Caco-2 (cell line): ENCODE data around the gene TCIRG1. TPM values are rescaled to one million over a fixed set of nuclear protein-coding genes. Genes with fewer than 3 reads are reported as not detected.

Source experiments
- BruUV-seq: library from RNA; stranded (reverse); fragments of 400-500 nt; replicated peaks from 2 replicates; lab custom pipeline; 2021; lab: Mats Ljungman, UMichigan
- CTCF ChIA-PET: fragments of 300-600 bp; sonication (Branson Sonifier 250); formaldehyde crosslinking; loops from one replicate; lab custom pipeline; 2022; ENCODE audit warnings: antibody characterized with exemption; lab: Charles Lee
- POLR2A ChIA-PET: fragments of 300-600 bp; sonication (Branson Sonifier 250); formaldehyde crosslinking; loops from one replicate; lab custom pipeline; 2022; ENCODE audit warnings: antibody characterized with exemption; lab: Charles Lee
- DNase-seq, 2 experiments: peaks; one replicate each; pipeline versions ENCODE4 v3.0.0 to v3.0.0-alpha.2; 2020 to 2022
- H3K27me3 ChIP-seq: replicated peaks from 2 replicates; pipeline ENCODE4 v1.6.0; 2011; ENCODE audit warnings: low read length; ENCODE audit not compliant: control insufficient read depth, insufficient read depth
- H3K36me3 ChIP-seq: 2 replicates; pipeline ENCODE4 v1.5.1; 2011; ENCODE audit warnings: low read length; ENCODE audit not compliant: control insufficient read depth, insufficient read depth
- H3K4me1 ChIP-seq: fragments of 250-450 bp; sonication (Bioruptor Pico); 2 replicates; pipeline ENCODE4 v1.5.1; 2020; ENCODE audit warnings: mild to moderate bottlenecking
- H3K4me3 ChIP-seq: 2 replicates; pipeline ENCODE4 v1.5.1; 2011; ENCODE audit warnings: low read depth, mild to moderate bottlenecking, control low read depth, low read length
- H3K9me3 ChIP-seq: fragments of 250-450 bp; sonication (Bioruptor Pico); 2 replicates; pipeline ENCODE4 v1.5.1; 2020; ENCODE audit warnings: mild to moderate bottlenecking, moderate library complexity
- H3K27ac Mint-ChIP-seq: one replicate; pipeline ENCODE4 v1.8.0; 2022; ENCODE audit warnings: mixed read lengths; ENCODE audit not compliant: unreplicated experiment
- H3K27me3 Mint-ChIP-seq: one replicate; pipeline ENCODE4 v1.8.0; 2022; ENCODE audit warnings: mixed read lengths; ENCODE audit not compliant: insufficient read depth, unreplicated experiment
- H3K36me3 Mint-ChIP-seq: one replicate; pipeline ENCODE4 v1.8.0; 2022; ENCODE audit warnings: mild to moderate bottlenecking, mixed read lengths; ENCODE audit not compliant: insufficient read depth, unreplicated experiment
- H3K4me1 Mint-ChIP-seq: one replicate; pipeline ENCODE4 v1.8.0; 2022; ENCODE audit warnings: low read depth, mixed read lengths; ENCODE audit not compliant: unreplicated experiment
- H3K4me3 Mint-ChIP-seq: one replicate; pipeline ENCODE4 v1.8.0; 2022; ENCODE audit warnings: mild to moderate bottlenecking, moderate library complexity, mixed read lengths; ENCODE audit not compliant: unreplicated experiment
- H3K9me3 Mint-ChIP-seq: one replicate; pipeline ENCODE4 v1.8.0; 2022; ENCODE audit warnings: mixed read lengths; ENCODE audit not compliant: unreplicated experiment
- intact Hi-C: fragments of 100-400 bp; cut with micrococcal nuclease; formaldehyde crosslinking; loops from one replicate; pipeline ENCODE4 v1.10.0; 2022; ENCODE audit not compliant: unreplicated experiment
- total RNA-seq: library from RNA; stranded (reverse); gene quantifications from 2 replicates; pipeline ENCODE4 v1.2.3, GENCODE V29; 2022
- TF ChIP-seq, protein P1 (sequence below), 2 experiments: fragments of 200-600 bp in 1 of 2; IDR thresholded peaks; 1 replicate in 1 of 2; 2 replicates in 1 of 2; pipeline versions ENCODE4 v1.5.1 to v1.8.0; 2011 to 2022; ENCODE audit warnings: antibody characterized with exemption in 1 of 2, control low read depth in 1 of 2, inconsistent platforms in 1 of 2, low read depth in 1 of 2, low read length in 1 of 2, mild to moderate bottlenecking in 1 of 2, moderate library complexity in 1 of 2; ENCODE audit not compliant: insufficient read depth in 1 of 2, severe bottlenecking in 1 of 2, unreplicated experiment in 1 of 2

The TCIRG1 gene
- total RNA-seq, 1 experiment from 2014 or later: 2.7 TPM

DNA sequence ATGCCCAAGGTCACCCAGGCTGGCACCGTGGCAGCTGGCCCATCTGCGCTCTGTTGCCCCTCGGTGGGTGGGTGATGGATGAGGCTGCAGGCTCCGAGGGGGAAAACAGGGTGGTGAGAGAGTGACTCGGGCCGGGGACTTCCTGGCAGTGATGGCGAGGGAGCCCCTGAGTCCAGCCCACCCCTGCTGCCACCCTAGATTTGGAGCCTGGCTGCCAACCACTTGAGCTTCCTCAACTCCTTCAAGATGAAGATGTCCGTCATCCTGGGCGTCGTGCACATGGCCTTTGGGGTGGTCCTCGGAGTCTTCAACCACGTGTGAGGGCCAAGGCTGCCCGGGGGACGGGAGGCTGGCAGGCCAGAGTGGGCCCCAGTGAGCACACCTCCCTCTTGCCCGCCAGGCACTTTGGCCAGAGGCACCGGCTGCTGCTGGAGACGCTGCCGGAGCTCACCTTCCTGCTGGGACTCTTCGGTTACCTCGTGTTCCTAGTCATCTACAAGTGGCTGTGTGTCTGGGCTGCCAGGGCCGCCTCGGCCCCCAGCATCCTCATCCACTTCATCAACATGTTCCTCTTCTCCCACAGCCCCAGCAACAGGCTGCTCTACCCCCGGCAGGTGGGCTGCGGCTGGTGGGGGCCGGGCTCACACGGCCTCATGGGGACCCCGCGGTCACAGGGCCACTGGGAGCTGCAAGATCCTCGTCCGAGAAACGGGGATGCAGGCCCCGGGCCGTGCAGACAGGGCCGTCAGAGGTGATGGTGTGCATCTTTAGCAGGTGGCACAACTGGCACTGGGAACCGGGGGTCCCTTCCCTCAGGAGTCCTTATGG, 10.1 kb downstream of the TCIRG1 start:
- POLR2A ChIA-PET: no interaction called here
- CTCF ChIA-PET: no interaction called here
- H3K9me3 ChIP-seq: no peaks in the 10 kb centered on the region
- no TSS peak for BruUV-seq
- H3K36me3 ChIP-seq: 0 out of 2 replicates have a peak, but pooled peaks cover 2% of the 10 kb centered on the region
- H3K4me1 Mint-ChIP-seq: no peaks in the 10 kb centered on the region
- no peak overlapping the region for H3K4me3 Mint-ChIP-seq
- no peaks in the 10 kb centered on the region for H3K27me3 ChIP-seq
- no peaks in the 10 kb centered on the region for H3K27me3 Mint-ChIP-seq
- DNase-seq: no peak
- no peak overlapping the region for H3K4me3 ChIP-seq
- intact Hi-C loops: no loop called here
- TF ChIP-seq, protein P1, sequence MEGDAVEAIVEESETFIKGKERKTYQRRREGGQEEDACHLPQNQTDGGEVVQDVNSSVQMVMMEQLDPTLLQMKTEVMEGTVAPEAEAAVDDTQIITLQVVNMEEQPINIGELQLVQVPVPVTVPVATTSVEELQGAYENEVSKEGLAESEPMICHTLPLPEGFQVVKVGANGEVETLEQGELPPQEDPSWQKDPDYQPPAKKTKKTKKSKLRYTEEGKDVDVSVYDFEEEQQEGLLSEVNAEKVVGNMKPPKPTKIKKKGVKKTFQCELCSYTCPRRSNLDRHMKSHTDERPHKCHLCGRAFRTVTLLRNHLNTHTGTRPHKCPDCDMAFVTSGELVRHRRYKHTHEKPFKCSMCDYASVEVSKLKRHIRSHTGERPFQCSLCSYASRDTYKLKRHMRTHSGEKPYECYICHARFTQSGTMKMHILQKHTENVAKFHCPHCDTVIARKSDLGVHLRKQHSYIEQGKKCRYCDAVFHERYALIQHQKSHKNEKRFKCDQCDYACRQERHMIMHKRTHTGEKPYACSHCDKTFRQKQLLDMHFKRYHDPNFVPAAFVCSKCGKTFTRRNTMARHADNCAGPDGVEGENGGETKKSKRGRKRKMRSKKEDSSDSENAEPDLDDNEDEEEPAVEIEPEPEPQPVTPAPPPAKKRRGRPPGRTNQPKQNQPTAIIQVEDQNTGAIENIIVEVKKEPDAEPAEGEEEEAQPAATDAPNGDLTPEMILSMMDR (IDR thresholded peaks at IDR 0.05; ENCODE audit: insufficient read depth in 1 of 2, low read depth in 1 of 2, low read length in 1 of 2, severe bottlenecking in 1 of 2, unreplicated experiment in 1 of 2): no peak
- no peaks in the 10 kb centered on the region for H3K4me1 ChIP-seq
- no peak overlapping the region for H3K27ac Mint-ChIP-seq
- H3K36me3 Mint-ChIP-seq: peaks cover 34% of the 10 kb centered on the region
- no peaks in the 10 kb centered on the region for H3K9me3 Mint-ChIP-seq

DNA sequence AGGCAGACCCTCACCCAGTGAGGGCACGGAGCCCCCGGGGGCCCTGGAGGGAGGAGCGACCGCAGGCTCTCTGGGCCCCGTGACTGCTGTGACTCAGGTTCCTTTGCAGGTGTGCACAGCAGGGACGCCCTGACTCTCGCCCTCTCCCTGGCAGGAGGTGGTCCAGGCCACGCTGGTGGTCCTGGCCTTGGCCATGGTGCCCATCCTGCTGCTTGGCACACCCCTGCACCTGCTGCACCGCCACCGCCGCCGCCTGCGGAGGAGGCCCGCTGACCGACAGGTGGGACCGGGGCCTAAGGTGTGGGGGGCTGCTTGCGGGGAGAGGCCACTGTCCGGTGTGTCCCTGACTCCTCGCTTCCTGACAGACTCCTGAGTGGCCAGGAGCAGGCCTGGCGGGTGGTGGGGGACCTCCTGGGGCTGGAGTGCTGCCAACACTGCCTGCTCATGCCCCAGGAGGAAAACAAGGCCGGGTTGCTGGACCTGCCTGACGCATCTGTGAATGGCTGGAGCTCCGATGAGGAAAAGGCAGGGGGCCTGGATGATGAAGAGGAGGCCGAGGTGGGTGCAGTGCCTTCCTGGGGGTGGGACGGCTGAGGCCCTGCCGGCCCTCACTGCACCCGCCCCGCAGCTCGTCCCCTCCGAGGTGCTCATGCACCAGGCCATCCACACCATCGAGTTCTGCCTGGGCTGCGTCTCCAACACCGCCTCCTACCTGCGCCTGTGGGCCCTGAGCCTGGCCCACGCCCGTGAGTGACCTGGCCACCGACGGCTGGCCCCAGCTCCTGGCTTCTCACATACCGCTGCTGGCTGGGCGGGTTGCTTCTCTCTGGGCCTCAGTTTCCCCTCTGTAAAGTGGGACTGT, 10.9 kb downstream of the TCIRG1 start:
- no TSS peak for BruUV-seq
- no peaks in the 10 kb centered on the region for H3K4me1 Mint-ChIP-seq
- Histone ChIP-seq H3K27me3 (no peaks in the 10 kb centered on the region), H3K4me3 (no peak overlapping the region), H3K9me3 (no peaks in the 10 kb centered on the region), H3K36me3 (0 out of 2 replicates have a peak, but pooled peaks cover 2% of the 10 kb centered on the region), H3K4me1 (no peaks in the 10 kb centered on the region)
- H3K36me3 Mint-ChIP-seq: peaks cover 41% of the 10 kb centered on the region
- ChIA-PET POLR2A (no interaction called here), CTCF (interaction anchor here (1.5 kb wide), 1 partner anchor 28 kb away, joined by 5 read pairs; no protein-coding TSS in a partner anchor)
- H3K4me3 Mint-ChIP-seq: no peak overlapping the region
- no peaks in the 10 kb centered on the region for H3K9me3 Mint-ChIP-seq
- peak in 1 of 2 experiments; percentile 45 for DNase-seq
- TF ChIP-seq, protein P1 (IDR thresholded peaks at IDR 0.05; ENCODE audit: insufficient read depth in 1 of 2, low read depth in 1 of 2, low read length in 1 of 2, severe bottlenecking in 1 of 2, unreplicated experiment in 1 of 2): no peak
- H3K27ac Mint-ChIP-seq: no peak overlapping the region
- intact Hi-C loops: no loop called here
- no peaks in the 10 kb centered on the region for H3K27me3 Mint-ChIP-seq

DNA sequence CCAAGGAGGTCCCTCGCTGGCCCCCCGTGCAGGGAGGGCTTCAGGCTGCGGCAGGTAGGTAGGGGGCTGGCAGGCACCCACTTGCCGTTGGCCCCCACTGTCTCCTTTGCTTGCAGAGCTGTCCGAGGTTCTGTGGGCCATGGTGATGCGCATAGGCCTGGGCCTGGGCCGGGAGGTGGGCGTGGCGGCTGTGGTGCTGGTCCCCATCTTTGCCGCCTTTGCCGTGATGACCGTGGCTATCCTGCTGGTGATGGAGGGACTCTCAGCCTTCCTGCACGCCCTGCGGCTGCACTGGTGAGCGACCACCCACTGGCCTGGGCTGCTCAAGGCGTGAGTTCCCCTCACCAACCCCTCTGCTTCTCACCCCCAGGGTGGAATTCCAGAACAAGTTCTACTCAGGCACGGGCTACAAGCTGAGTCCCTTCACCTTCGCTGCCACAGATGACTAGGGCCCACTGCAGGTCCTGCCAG, 11.6 kb downstream of the TCIRG1 start:
- TF ChIP-seq, protein P1 (IDR thresholded peaks at IDR 0.05; ENCODE audit: insufficient read depth in 1 of 2, low read depth in 1 of 2, low read length in 1 of 2, severe bottlenecking in 1 of 2, unreplicated experiment in 1 of 2): no peak
- H3K27ac Mint-ChIP-seq: no peak overlapping the region
- H3K9me3 Mint-ChIP-seq: no peaks in the 10 kb centered on the region
- H3K27me3 Mint-ChIP-seq: no peaks in the 10 kb centered on the region
- no TSS peak for BruUV-seq
- H3K4me1 Mint-ChIP-seq: no peaks in the 10 kb centered on the region
- intact Hi-C loops: no loop called here
- Histone ChIP-seq H3K27me3 (no peaks in the 10 kb centered on the region), H3K4me1 (no peaks in the 10 kb centered on the region), H3K36me3 (0 out of 2 replicates have a peak, but pooled peaks cover 2% of the 10 kb centered on the region), H3K4me3 (no peak overlapping the region), H3K9me3 (no peaks in the 10 kb centered on the region)
- peak in 1 of 2 experiments; percentile 51 for DNase-seq
- ChIA-PET POLR2A (no interaction called here), CTCF (interaction anchor here (1.5 kb wide), 1 partner anchor 28 kb away, joined by 5 read pairs; no protein-coding TSS in a partner anchor)
- no peak overlapping the region for H3K4me3 Mint-ChIP-seq
- H3K36me3 Mint-ChIP-seq: peaks cover 48% of the 10 kb centered on the region
